AML-193 (cell line): ENCODE data around the gene GPR176.

Source experiments
- DNase-seq, 2 experiments: peaks; one replicate each; lab custom pipeline; 2025; lab: John Stamatoyannopoulos, UW

Gene GPR176

DNA sequence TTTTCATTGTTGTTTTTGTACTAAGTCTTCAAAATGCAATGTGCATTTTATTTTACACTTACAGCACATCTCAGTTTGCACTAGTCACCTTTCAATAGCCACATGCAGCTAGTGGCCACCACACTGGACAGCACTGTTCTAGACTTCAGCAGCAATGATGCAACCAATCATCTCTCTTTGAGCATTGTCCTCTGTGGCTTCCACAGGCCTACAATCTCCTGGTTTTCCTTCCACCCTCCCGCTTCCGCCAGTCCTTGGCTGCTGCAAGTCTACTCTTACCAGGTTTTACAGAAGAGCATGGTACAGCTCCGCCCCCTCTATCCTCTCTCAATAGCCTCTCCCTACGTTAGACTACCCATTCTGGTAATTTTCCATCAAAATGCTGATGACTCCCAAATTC lies 112.3 kb downstream of the GPR176 start:
- DNase-seq, result no peak

DNA sequence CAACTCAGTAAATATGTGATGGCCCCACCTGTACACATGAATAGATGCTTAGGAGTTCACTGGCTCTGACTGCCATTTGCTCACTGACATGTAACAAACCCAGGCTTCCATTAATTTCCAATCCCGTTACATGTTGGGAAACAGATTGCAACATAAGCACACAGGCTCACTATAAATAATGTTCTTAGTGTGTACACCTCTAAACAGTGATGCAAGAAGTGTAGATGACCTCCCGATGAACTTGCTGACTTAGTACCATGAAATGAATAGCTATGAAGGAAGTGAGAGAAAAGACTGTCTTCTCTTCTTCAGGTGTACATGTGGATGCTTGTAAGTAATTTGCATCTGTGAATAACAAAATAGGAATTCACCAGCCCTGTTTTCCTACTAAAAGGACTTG lies 116.0 kb downstream of the GPR176 start:
- DNase-seq, result no peak

DNA sequence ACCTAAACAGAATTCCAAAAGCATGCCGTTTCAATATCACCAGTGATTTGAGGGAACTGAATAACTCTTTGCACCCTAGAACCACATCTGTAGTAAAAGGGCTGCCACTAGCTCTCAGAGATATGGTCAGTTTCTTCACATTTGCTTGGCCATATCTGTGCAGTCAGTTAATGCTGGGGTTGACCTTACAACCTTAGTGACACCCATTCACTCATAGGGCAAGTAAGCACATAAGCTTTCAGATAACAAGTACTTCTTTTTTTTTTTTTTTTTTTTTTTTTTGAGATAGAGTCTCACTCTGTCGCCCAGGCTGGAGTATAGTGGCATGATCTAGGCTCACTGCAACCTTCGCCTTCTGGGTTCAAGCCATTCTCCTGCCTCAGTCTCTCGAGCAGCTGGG lies 117.0 kb downstream of the GPR176 start:
- DNase-seq, result no peak

DNA sequence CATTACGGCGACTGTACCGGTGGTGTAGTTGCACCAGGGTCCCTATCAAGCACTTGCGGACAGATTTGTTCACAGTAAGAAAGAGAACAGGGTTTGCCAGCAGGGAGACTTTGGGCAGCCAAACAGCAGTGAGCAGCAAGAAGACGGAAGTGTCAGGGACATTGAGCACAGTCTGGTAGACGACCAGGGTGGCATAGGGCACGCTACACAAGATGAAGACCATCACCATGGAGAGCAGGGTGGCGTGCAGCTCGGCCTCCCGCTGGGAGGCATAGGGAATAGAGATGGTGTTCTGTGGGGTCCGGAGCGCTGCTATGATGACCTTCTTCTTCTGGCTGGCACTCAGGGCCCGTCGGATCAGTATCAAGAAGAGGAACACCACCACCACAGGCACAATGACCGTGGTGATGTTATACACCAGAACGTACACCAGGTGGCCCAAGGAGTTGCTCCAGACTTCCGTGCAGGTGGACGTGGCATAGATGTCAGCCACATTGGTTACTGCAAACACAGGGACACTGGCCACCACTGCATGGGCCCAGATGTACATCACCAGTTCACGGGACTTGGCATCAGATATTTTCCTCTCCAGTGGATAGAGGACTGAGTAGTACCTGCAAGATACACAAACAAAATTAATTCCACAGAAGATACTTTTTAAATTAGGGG lies 118.3 kb downstream of the GPR176 start:
- DNase-seq, result no peak

DNA sequence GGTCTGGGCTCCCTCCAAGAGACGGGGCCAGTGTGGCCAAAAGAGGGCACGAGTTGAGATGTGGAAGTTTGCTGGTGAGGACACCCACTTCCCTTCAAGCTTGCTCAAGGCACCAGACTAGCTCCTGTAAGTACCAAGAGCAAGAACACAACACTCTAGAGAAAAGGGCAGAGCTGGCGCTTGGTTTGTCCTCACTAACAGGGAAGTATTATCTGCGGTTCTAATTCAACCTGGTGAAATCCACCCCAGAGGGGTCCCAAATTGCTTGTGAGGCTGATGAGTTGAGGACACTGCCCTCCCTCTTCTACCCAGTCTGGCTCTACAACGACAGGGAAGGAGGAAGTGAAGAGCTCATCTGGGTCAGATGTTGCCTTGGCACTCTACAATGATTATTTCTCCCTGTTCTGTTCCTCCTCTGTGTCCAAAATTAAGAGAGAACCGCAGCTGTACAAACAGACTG lies 120.5 kb downstream of the GPR176 start:
- DNase-seq, result peak; percentile 20 to 28

DNA sequence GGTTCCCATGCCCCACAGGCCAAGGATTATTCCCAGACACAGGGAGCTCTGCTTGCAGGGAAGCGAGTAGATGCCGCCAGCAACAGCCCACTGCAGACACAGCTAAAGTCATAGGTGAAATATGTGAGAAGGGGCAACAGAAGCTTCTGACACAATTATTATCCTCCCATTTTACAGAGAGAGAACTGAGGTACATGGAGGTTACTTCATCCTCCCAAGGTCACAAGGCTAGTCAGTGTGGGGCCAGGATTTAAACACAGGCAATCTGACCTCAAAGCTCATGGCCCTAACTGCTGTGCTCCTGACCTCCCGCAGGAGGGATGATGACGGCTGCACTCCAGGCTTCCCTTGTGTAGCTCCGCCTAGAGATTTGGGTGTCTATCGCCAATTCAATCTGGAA lies 121.7 kb downstream of the GPR176 start:
- no peak for DNase-seq

DNA sequence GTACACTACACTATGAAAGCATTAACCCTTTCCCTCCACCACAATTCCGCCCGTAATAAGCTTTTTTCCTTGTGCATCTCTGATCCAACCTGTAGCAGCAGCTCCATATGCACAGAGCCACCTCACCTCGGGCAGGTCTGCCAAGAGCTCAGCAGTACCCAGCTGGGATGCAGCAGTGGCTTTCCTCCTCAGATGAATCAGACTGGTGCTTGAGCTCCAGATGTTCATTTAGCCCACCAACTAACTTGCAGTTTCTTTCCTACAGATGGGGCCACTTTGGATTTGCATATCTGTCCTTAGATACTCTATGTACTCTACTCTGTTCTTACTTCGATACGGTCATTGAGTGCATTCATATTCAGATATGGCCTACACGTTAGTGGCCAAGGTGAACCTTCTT lies 122.7 kb downstream of the GPR176 start:
- DNase-seq, result no peak

DNA sequence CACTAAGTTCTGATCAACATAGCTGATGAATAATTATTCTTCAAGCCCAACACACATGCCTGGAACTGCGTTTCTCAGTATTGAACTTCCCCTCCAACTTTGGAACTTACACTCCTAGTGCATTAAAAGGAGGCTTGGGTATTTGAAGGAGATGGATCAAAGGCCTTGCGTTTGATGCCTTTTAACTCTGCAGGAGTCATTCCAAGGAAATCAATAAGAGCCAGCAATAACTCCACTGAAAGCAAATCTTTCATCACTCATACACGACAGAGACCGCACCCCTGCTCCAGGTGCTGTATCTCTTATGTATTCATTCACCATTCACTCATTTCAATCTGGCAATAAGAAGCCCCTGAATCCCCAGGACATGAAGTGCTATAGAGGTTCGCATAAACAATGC lies 123.5 kb downstream of the GPR176 start:
- DNase-seq, result no peak

DNA sequence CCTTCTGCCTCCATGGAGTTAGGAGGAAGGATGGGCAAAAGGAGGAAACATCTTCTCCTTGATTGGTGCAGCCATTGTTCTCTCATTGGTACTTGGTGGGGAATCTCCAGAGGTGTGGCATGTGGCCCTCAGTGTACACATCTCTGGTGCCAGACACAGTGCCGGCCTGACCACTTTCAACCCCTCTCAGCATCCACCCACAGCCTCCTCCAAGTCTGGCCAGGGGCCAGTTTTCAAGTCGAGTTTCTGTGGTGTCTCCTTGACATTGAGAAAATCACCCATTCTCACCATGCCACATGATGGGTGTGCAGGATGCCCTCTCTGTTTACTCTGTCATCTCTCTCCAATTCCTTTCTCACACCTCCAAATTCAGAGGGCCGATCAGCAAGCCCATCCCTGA lies 124.6 kb downstream of the GPR176 start:
- no peak for DNase-seq

DNA sequence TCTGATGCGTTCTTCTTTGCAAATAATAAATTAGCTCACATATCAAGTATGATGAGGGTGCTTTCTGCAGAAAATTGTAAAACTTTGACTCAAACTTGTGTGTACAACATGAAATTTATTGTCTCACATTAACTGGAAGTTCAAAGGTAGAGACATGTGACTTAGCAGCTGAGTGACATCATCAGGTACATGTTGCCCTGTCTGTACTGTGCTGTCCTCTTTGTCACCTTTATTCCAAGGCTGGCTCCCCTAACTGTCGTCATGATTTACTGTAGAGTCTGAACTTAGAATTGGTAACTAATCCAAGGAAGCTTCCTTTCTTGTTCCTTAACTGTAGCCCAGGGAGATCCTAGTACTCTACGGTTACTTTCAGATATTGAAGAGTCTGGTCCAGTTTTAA lies 125.1 kb downstream of the GPR176 start:
- DNase-seq, result no peak

DNA sequence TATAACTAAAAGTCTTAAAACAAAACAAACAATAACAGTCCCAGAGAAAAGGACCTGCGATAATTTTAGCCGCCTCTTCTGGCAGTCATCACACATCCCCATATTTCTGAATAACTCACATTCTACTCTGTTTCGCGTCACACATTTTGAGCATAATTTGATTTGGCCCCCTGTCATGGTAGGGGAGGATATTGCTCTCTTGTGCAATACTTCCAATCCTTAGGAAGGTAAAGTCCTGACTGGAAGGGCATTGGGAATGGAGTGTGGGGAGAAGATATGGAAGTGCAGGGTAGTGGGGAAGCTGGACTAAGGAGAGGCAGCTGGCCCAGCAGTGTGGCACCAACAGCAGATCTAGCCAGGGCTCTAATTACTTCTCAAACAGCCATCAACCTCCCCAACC lies 126.1 kb downstream of the GPR176 start:
- DNase-seq, result no peak

DNA sequence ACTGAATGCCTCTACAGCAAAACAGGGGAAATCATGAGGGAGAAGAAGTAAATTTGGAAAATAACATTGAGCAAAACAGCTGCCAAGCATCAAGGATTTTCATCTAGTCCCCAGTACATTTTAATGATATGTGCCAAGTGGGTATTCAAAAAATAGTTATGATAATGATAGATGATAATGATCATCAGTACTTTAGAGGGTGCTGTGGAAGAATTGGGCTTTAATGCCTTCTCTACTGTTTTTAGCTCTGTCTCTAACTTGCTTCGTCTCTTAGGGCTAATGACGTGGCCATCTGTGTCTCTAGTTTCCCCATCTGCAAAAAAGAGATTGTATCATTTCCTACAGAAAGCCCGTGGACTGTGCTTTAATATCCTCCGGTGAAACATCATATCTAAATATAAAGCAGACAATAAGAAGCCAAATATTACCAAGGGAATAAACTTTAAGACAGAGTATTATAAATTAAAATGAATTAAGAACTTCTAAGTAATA lies 127.2 kb downstream of the GPR176 start:
- DNase-seq, result no peak

DNA sequence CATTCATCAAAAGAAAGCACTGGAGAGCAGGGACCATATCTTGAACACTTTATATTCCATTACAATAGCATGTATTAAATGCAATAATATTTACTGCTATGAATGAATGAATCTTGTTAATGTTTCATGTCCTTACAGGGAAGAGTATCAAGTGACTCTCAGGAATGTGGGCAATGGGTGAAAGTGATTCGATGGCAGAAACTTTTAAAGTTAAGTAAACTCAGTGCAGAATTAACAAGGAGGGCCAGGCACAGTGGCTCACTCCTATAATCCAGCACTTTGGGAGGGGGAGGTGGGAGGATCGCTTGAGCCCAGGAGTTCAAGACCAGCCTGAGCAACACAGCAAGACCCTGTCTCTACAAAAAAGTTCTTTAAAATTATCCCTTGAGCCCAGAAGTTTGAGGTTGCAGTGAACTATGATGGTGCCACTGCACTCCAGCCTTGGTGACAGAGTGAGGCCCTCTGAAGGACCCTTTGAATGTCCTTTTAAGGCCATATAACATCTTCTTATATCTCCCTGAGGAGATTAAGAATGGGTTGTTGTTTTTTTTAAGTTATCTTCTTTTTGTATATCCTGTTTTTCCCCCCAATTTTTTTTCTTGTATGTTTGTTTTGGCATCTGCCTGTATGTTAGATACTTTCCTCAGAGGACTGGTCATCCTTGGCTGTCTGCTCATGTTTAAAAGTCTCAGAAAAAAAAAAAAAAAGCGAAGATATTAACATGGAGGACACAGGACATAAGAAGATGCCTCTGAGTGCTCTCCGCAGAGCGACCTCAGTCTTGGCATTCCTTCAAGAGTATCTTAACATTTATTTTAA lies 127.8 kb downstream of the GPR176 start:
- DNase-seq, result no peak

DNA sequence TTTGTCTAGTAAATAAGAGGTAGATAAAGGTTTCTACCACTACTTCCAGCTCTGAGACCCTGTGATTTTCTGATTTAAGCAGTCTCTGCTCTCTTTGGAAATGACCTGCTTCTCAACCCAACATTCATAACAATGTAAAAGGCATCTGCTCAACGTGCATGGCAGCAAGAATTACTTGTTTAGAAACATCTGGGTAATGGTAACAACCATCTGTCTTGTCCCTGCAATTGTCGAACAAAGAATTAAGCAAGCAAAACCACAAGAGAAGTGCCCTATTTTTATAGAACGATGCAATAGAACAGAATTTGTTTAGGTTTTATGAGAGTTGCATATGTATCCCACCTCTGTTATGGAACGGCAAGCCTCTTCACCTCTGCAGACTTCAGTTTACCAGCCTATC lies 130.3 kb downstream of the GPR176 start:
- DNase-seq, result no peak

DNA sequence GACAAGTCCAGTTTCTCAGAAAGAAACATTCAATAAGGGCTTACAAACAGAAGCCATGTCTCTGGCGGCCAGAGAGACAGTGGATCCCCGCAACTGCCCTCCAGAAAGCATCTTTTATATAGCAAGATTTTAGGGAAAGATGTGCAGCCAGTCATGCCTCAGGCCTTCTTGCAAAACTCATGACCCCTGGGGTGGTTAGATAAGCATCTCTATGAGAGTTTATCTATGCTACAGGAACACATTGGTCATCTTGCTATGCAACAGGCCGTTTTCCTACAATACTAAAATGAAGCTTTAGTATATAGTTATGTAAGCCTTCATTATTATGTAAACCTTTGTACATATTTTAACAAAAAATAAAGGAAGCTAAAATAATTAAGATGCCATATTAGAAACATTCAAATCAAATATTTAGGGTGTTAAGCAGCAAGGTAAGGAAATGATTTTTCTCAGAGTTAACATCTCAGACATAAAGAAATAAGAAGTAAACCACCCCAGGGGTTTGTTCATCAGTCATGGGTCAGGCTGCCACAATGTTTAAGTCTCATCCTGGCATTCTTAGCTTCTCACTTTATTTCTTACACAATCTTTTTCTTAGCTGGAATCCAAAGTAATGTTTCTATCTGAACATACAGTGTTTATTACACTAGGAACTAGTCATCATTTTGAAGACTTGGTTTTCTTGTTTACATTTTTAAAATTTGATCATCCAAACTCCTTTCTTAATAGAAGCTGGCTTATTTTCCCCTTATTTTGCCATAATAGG lies 131.1 kb downstream of the GPR176 start:
- no peak for DNase-seq

DNA sequence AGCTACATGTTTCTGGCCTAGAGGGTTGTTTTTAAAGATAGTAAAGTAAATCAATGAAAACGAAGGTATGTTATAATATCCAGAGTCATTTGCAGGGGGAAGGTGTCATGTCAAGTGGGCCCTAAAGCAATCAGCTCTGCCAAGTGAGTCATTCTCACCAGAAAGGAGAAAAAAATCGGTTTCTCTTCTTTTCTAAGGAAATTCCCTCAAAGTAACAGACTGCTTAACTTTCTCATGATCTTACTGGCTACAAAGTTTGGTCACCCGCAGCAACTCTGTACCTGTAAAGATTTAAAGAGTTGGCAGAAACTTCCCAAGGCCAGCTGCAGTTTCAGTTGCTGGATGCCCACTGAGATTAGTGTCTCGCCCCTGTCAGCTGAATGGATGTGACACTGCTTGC lies 132.0 kb downstream of the GPR176 start:
- no peak for DNase-seq

DNA sequence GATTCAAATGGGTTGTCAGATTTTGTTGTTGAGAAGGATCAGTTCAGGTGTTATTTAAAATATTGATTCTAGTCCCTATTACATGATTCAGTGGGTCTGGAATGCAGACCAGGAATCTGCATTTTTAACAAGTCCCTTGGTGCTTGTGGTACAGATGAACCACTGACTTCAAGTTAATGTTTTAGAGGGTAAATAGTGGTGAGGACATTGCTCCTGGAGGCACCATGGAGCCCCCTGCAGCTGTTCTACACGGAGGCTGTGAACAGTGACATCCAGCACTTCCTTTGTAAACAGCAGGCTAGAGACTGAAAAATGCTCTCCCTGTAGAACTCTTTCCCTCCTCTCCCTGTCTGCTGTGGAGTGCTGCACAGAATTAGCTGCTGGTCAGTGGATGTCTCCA lies 132.6 kb downstream of the GPR176 start:
- DNase-seq, result no peak

DNA sequence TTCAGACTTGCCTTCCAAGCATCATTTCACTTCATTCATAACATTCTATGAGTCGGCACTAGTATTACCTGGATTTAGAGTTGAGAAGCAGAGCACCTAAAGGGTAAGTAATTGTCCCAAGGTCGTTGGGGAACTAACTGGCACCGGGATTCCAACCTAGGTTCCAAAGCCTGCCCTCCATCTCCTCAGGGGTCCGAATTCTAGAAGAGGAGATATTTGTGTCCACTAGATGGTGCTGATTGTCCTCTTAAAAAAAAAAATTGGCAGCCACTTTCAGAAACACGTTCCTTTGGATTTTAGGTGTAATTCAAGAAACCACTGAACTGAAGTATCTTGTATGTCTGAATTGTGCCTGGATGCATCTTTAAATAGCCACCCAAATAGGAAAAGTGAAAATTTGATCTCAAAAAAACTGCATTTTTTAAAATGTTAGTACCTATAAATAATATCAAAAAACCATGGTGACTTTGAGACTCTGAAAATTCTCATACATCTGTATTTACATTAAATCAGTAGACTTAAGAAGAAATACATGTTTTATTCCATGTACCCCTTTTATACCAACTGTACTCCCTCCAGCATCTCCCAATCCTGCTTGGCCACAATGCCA lies 133.5 kb downstream of the GPR176 start:
- DNase-seq, result peak; percentile 53 to 66

DNA sequence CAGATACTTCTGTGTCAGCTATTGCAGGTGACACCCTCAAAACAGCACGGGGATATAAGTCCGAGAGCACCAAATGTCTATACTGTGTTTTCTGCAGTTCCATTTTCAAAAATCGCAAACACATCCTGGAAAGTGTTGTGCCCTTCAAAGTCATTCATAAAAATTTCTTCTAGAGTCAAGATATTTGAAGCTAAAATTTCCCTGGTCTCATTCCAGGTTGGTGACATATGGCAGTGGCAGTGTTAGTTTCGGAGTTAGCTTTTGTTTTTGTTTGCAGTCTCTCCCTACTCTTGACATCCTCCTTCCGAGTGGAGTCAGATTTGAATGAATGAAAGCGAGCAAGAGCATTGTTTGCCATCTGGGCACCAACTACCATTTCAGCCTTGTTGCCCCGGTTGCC lies 134.2 kb downstream of the GPR176 start:
- DNase-seq, result no peak

DNA sequence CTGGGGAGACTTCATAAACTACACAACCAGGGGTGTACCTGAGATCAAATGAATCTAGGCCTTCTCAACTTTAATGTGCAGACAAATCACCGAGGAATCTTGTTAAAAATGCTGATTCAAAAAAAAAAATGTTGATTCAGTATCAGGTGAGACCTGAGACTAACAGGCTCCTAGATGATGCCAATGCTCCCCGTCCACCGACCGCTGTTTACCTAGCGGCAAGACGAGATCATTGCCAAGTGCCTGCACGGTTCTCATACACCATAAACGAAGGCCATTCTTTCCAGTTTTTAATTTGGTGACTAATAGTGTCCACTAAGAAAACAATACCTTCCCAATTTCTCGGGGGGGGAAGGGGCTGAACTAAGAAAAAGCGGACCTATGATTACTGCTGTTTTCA lies 134.9 kb downstream of the GPR176 start:
- no peak for DNase-seq

DNA sequence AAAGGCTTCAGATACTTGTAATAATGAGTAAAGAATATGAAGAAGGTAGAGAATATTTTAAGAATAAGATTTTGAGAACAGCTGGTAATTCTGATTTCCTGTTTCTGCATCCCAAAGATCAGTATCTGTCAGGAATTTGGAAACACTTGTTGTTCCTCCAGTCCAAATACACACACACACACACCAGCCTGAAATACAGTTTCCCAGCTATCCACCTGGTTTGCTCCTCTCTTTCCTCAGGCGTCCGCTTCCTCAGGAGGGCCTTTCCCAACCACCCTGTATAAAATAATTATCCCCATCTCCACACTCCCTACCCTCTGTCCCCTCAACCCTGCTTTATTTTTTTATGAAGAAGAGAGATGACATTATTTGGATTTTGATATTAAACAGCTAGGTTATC lies 135.4 kb downstream of the GPR176 start:
- DNase-seq, result no peak

DNA sequence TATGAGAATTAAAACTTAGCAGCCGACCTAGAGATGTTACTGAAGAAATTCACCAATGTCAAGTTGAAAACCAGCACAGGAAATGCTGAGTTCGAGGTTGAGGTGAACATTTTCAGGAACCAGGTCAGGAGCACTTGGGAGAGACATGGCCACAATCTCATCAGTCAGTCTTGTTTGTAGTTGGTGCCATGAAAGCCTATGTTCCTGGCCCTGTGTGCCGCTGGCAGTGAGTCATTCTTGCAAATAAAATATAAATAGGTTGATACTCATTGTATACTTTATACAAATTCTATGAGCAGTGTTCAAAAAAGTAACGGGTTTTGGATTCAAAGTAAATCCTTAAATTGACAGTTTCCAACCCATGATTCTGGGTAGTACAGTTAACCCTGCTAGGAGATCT lies 135.9 kb downstream of the GPR176 start:
- DNase-seq, result no peak
